GM19467 (cell line): ENCODE results near the gene HDAC9.

Experiments used
- ATAC-seq: cut with Tn5 transposase; IDR thresholded peaks from one replicate; pipeline ENCODE4 v1.9.1; 2021; ENCODE audit warnings: mild to moderate bottlenecking, moderate library complexity; ENCODE audit not compliant: unreplicated experiment

Gene HDAC9

GRCh38 chr7:18521945-18522566 is 26.5 kb downstream of the HDAC9 start:
- peak; percentile 60 for ATAC-seq

GRCh38 chr7:18524248-18524647 is 28.7 kb downstream of the HDAC9 start:
- no peak for ATAC-seq

- no peak for ATAC-seq
Measured at GRCh38 chr7:18526368-18526878, 30.9 kb downstream of the HDAC9 start.

- ATAC-seq, result no peak
Measured at GRCh38 chr7:18529239-18529638, 33.7 kb downstream of the HDAC9 start.

- peak; percentile 61 for ATAC-seq
Measured at GRCh38 chr7:18530224-18531179, 35.0 kb downstream of the HDAC9 start.

- no peak for ATAC-seq
Measured at GRCh38 chr7:18531539-18531938, 36.0 kb downstream of the HDAC9 start.

GRCh38 chr7:18532813-18533212 is 37.3 kb downstream of the HDAC9 start:
- ATAC-seq, result no peak

GRCh38 chr7:18534481-18534880 is 38.9 kb downstream of the HDAC9 start:
- ATAC-seq, result no peak

- no peak for ATAC-seq
Measured at GRCh38 chr7:18535810-18536415, 40.4 kb downstream of the HDAC9 start.

- ATAC-seq, result no peak
Measured at GRCh38 chr7:18536486-18536885, 40.9 kb downstream of the HDAC9 start.

GRCh38 chr7:18538554-18539250 is 43.2 kb downstream of the HDAC9 start:
- ATAC-seq, result peak; percentile 65

- no peak for ATAC-seq
Measured at GRCh38 chr7:18540396-18540795, 44.8 kb downstream of the HDAC9 start.

GRCh38 chr7:18541181-18541870 is 45.8 kb downstream of the HDAC9 start:
- ATAC-seq, result no peak

GRCh38 chr7:18541871-18542212 is 46.3 kb downstream of the HDAC9 start:
- no peak for ATAC-seq

GRCh38 chr7:18546576-18546975 is 51.0 kb downstream of the HDAC9 start:
- no peak for ATAC-seq

GRCh38 chr7:18547509-18548187 is 52.1 kb downstream of the HDAC9 start:
- peak; percentile 69 for ATAC-seq

- no peak for ATAC-seq
Measured at GRCh38 chr7:18548534-18548933, 53.0 kb downstream of the HDAC9 start.

- ATAC-seq, result no peak
Measured at GRCh38 chr7:18550574-18550973, 55.0 kb downstream of the HDAC9 start.

- ATAC-seq, result no peak
Measured at GRCh38 chr7:18552316-18552916, 56.9 kb downstream of the HDAC9 start.
